Pancreas (tissue), 10 donors: ENCODE measurements around the gene CRIP3. TPM values are rescaled to one million over a fixed set of nuclear protein-coding genes. Genes with fewer than 3 reads are reported as not detected.
A peak's percentile ranks its signal among the peaks of the same experiment; 100 is the strongest.

Source experiments
- ATAC-seq, 4 donors: fragments of 200-7000 bp; cut with Tn5 transposase; one replicate each; pipeline versions ENCODE4 v1.8.0 to v1.9.1; 2020; ENCODE audit warnings: mild to moderate bottlenecking in 4 of 4, moderate library complexity in 4 of 4
- DNase-seq, 6 donors: peaks; one replicate each; pipeline ENCODE4 v3.0.0-alpha.2; 2020
- FAIRE-seq: peaks from 2 replicates; lab custom pipeline; 2012; peaks lifted over from hg19 to GRCh38; lab: Jason Lieb, UNC
- H3K27ac ChIP-seq, 4 donors: fragments of 200-600 bp; sonication (generic); 1 replicate in 3 of 4; 2 replicates in 1 of 4; pipeline versions ENCODE4 v1.5.0 to v1.8.0; 2020
- H3K27me3 ChIP-seq, 4 donors: fragments of 200-600 bp; one replicate each; pipeline ENCODE4 v1.8.0; 2021
- H3K36me3 ChIP-seq, 3 donors: fragments of 200-600 bp; sonication (generic) in 1 of 3; one replicate each; pipeline versions ENCODE4 v1.5.0 to v1.8.0; 2020 to 2021
- H3K4me1 ChIP-seq, 3 donors: fragments of 200-600 bp; one replicate each; pipeline ENCODE4 v1.8.0; 2021
- H3K4me3 ChIP-seq, 4 donors: fragments of 200-600 bp; sonication (generic) in 2 of 4; one replicate each; pipeline versions ENCODE4 v1.5.0 to v1.8.0; 2020 to 2021
- H3K9me3 ChIP-seq, 4 donors: fragments of 200-600 bp; one replicate each; pipeline ENCODE4 v1.8.0; 2021
- CTCF ChIP-seq, 4 donors: fragments of 200-600 bp; sonication (generic) in 3 of 4; IDR thresholded peaks; one replicate each; pipeline versions ENCODE4 v1.5.0 to v1.8.0; 2021; ENCODE audit warnings: antibody characterized with exemption in 4 of 4
- WGBS, 2 donors: extraction: QIAGEN DNeasy Blood & Tissue Kit; methylation state at CpG; one replicate each; pipeline ENCODE4 v1.1.7; 2013; 5-methylcytosine and 5-hydroxymethylcytosine counted together
- intact Hi-C, 3 donors: fragments of 100-400 bp; cut with DNase I; formaldehyde crosslinking; loops; one replicate each; pipeline versions ENCODE4 v1.11.1 to v1.14.2; 2022
- polyA plus RNA-seq, 2 donors: library from polyadenylated mRNA; stranded (reverse); fragments of 200-250 nt; gene quantifications; one replicate each; pipeline ENCODE4 v1.2.3, GENCODE V29; 2013
- total RNA-seq, 6 donors: library from RNA; stranded (reverse); fragmentation: NEBNext Ultra II Directional in 4 of 6; extraction: Animal tissue kit (Norgen Biotek cat#: 25700) in 4 of 6; gene quantifications; one replicate each; pipeline versions ENCODE4 v1.2.1 to v1.2.4, GENCODE V29; 2021 to 2023
- donor health status: healthy with polysubstance abuse.
- donor health status: DM: no; HTN: no; CAD: no; lungs with moderate emphysema.
- donor health status: DM: no; HTN: no; CAD: no.
- donor health status: control.
- donor health status: control.
- donor health status: Bipolar disorder and iron deficiency.
- donor health status: DM: yes; HTN: yes; CAD: no.
- donor health status: DM: no; HTN: no; CAD: no.
- donor health status: DM: no; HTN: no; CAD: no.
- donor health status: DM: yes; HTN: yes; CAD: no.

The CRIP3 gene
- total and polyA plus RNA-seq, 8 donors: 0.46 to 9.7 (median 2.0) TPM

GRCh38 chr6:43339168-43339567, 30.5 kb upstream of the CRIP3 start:
- FAIRE-seq: no peak
- peaks cover 0 to 39% (median 23%) of the 10 kb centered on the region in 3 donors for H3K36me3 ChIP-seq
- WGBS, 2 donors: 89 to 91% methylated on average over 4 of the region's 4 CpGs

GRCh38 chr6:43338243-43338642, 29.6 kb upstream of the CRIP3 start:
- H3K4me1 ChIP-seq: peaks cover 0 to 21% (median 4%) of the 10 kb centered on the region in 3 donors
- H3K4me3 ChIP-seq: no peak overlapping the region
- H3K27ac ChIP-seq: no peak overlapping the region
- TF ChIP-seq CTCF (IDR thresholded peaks at IDR 0.05): no peak
- ATAC-seq (no peak), FAIRE-seq (no peak), DNase-seq (no peak)
- no peaks in the 10 kb centered on the region for H3K27me3 ChIP-seq
- intact Hi-C loops: no loop called here
- peaks cover 0 to 39% (median 23%) of the 10 kb centered on the region in 3 donors for H3K36me3 ChIP-seq
- H3K9me3 ChIP-seq: no peaks in the 10 kb centered on the region

More at GRCh38 chr6:43339168-43339567, 30.5 kb upstream of the CRIP3 start:
- Histone ChIP-seq H3K27ac (no peak overlapping the region), H3K9me3 (no peaks in the 10 kb centered on the region), H3K27me3 (no peaks in the 10 kb centered on the region), H3K4me3 (no peak overlapping the region), H3K4me1 (peaks cover 0 to 20% (median 4%) of the 10 kb centered on the region in 3 donors)
- intact Hi-C loops: no loop called here
- ATAC-seq (no peak), DNase-seq (no peak)
- TF ChIP-seq CTCF (IDR thresholded peaks at IDR 0.05): no peak

- Histone ChIP-seq H3K4me3 (no peak overlapping the region), H3K9me3 (no peaks in the 10 kb centered on the region), H3K27ac (peak overlapping the region in 1 of 4 donors; percentile 51), H3K27me3 (no peaks in the 10 kb centered on the region), H3K4me1 (peaks cover 0 to 21% (median 4%) of the 10 kb centered on the region in 3 donors), H3K36me3 (peaks cover 0 to 26% (median 19%) of the 10 kb centered on the region in 3 donors)
- intact Hi-C loops: no loop called here
- TF ChIP-seq CTCF (IDR thresholded peaks at IDR 0.05): no peak
- WGBS, 2 donors: 75 to 80% methylated on average over 3 of the region's 3 CpGs
- ATAC-seq (no peak), FAIRE-seq (no peak), DNase-seq (no peak)
These were observed 27.8 kb upstream of the CRIP3 start for GRCh38 chr6:43336382-43336781.

GRCh38 chr6:43335469-43335868, 26.8 kb upstream of the CRIP3 start:
- FAIRE-seq (no peak), DNase-seq (peak in 1 of 6 donors; percentile 23), ATAC-seq (peak; percentile 73 to 93 (median 92))
- H3K4me3 ChIP-seq: no peak overlapping the region
- H3K36me3 ChIP-seq: peaks cover 0 to 18% (median 15%) of the 10 kb centered on the region in 3 donors
- 41 to 53% methylated on average over 3 of the region's 3 CpGs for WGBS, 2 donors
- H3K27ac ChIP-seq: peak overlapping the region in 2 of 4 donors; percentile 51 to 53
- H3K27me3 ChIP-seq: no peaks in the 10 kb centered on the region
- intact Hi-C loops: no loop called here
- H3K4me1 ChIP-seq: peaks cover 0 to 21% (median 4%) of the 10 kb centered on the region in 3 donors
- TF ChIP-seq CTCF (IDR thresholded peaks at IDR 0.05): no peak
- no peaks in the 10 kb centered on the region for H3K9me3 ChIP-seq

GRCh38 chr6:43334466-43335095, 26.0 kb upstream of the CRIP3 start:
- H3K27ac ChIP-seq: peak overlapping the region in 1 of 4 donors; percentile 53
- 32 to 35% methylated on average over 2 of the region's 2 CpGs for WGBS, 2 donors
- intact Hi-C loops: no loop called here
- no peak for DNase-seq
- peak; percentile 85 for FAIRE-seq
- H3K4me3 ChIP-seq: no peak overlapping the region
- H3K9me3 ChIP-seq: no peaks in the 10 kb centered on the region
- peaks cover 0 to 10% (median 7%) of the 10 kb centered on the region in 3 donors for H3K36me3 ChIP-seq
- ATAC-seq: peak; percentile 69 to 80 (median 77)
- H3K4me1 ChIP-seq: peaks cover 0 to 21% (median 4%) of the 10 kb centered on the region in 3 donors
- no peaks in the 10 kb centered on the region for H3K27me3 ChIP-seq
- peak in 2 of 4 donors; percentile 13 to 17 for TF ChIP-seq CTCF (IDR thresholded peaks at IDR 0.05)
